ENCODE measurements around the gene NPAS4.
"Not testable (repeated sequence)": the region's sequence is repeated elsewhere in the genome, so short reads cannot be mapped to it uniquely, and the experiment has no call there.

NPAS4 gene

DNA sequence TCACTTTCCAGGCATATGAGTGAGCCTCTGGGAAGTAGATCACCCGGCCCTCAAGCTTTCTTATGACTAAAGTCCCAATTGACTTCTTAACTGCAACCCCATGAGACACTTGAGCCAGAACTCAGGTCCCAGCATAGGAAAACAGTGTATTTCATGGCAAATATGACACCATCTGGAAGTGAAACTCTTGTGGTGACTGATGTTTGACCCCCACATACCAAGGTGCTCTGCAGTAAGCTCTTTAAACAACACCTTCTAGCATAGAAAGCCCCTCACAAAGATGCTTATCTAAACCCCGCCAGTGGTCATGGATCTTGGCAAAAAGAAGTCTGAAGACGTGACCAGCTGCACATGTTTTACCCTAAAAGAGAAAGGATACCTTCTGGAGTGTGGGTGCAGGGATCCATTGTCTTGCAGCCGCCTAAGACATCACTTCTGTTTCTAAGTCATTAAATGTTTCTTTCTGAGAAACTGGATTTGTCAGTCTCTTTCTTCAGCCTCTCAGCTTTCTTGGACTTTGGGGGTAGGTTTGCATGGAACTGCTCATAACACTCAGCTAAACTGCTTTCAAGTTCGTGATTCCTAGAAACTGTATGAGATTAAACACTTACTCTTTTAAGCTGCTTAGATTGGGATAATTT, 38.4 kb downstream of the NPAS4 start:
- DNase-seq, result no peak

DNA sequence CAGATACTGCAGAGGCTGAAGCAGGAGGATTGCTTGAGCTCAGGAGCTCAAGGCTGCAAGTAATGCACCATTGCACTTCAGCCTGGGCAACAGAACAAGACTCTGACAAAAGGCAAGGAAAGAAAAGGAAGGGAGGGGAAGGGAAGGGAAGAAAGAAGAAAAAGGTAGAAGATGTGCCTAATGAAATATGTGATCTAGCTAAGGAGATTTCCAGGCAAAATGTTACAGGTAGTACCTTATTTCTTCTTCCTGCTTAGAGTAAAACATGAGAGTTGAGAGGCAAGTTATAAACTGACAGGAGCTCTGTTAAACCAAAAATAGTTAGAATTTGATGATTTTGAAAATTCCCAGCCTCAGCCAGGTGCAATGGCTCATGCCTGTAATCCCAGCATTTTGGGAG, 41.2 kb downstream of the NPAS4 start:
- DNase-seq, result no peak

DNA sequence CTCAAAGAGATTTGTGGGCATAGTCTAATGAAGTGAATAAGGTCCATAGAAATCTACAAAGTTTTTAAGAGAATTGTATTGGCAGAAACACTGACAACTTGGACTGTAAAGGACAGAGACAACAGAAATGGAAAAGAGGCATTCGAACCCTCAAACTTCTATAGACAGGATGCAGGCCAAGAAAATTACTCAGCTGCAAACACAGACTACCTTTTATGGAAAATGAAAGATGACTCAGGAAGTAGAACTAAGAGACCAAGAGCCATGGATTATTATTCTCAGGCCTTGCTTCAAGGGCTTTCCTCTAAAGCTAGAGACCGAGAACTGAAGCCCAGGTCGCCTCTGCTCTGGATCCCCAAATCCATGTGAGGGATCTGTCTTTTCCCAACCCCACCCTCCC, 42.1 kb downstream of the NPAS4 start:
- DNase-seq, result no peak

DNA sequence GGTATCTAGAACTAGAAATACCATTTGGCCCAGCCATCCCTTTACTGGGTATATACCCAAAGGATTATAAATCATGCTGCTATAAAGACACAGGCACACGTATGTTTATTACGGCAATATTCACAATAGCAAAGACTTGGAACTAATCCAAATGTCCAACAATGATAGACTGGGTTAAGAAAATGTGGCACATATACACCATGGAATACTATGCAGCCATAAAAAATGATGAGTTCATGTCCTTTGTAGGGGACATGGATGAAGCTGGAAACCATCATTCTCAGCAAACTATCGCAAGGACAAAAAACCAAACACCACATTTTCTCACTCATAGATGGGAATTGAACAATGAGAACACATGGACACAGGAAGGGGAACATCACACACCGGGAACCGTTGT, 43.3 kb downstream of the NPAS4 start:
- not testable (repeated sequence) for DNase-seq

DNA sequence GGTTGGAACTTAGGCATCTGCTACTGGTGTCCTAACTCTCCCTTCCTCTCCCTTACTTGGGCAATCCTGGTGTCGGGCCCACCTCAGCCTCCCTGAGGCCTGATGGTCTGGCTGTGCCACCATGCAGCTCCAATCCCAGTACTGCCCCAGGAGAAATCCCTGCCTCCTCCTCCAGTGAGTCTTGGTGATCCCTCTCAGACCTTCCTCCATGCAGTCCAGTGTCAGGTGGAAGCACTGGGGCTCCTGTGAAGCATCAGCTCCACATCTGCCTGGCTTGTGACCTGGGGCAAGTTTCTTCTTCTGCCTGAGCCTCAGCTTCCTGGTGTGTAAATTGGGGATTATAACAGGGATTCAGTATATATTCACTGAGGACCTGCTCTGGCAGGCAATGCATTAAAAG, 44.1 kb downstream of the NPAS4 start:
- DNase-seq, result no peak

DNA sequence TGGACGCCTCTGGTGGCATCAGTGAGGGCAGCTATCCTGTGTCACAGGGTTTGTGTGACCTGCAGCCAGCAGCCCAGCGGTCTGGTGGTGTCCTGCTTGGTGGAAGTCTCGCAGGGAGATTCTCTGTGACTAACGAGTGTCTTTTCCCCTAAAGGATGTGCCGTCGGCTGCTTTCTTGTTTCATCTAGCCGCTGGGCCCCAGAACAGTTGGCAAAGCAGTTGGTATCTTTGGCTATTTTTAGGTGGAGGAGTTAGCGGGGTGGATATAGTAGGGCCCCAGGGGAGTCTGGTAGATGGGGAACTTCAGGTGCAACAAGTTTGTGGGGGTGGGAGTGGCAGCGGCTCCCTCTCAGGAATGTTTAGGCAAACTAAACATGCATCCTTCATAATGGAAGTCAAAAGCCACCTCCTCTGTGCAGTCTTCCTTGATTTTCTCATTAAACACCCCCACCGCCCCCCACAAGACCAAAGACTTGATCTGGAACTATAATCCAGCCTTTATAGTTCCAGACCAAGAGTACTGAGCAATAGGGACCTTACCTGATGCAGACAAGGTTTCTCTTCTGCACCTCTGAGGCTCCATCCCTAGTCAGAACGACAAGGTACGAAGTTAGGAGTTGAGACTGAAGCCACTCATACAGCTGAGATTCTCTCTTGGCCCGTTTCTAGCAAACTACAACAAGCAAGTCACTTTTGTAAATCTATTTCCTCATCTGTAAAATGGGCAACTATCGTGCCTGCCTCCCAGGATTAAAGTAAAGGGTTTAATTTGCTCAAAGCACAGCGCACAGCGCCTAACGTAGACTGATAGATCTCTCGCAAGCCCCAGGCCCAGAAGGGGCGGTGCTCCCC, 44.8 kb downstream of the NPAS4 start:
- DNase-seq, result no peak

DNA sequence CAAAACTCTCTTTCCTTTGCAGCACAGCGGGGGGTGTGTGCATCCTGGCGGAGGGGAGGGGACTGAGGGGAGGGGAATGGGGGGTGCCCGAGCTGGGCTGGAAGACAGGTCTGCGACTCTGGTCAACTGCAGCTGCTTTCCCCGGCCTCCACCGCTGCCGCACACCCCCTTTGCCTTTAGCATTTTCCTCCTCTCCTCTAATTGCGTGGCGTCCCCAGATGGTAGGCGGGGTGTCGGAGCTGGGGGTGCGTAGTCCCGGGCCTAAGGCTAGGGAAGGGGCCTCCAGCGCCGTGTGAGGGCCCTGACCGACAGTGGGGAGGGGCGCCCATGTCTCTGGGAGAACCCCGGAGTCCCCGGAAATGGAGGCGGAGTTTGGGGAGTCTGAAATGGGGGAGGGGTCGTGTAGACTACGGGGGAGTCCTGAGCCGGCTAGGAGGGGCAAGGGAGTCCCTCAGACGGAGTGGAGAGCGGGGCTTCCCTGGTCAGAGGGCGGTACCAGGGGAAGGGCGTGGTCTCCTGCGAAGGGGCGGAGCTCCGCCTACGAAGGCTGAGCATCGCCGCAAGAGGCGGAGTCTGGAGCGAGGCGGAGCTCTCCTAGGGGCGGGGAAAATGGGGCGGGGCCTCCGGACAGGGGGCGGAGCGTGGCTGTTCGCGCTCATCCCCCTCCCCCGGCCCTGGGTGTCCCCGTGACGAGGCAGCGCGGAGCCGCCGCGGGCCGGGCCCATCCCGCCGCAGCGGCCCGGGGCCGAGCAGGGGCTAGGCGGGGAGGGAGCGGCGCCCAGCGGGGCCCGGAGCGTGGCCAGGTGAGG, 45.6 kb downstream of the NPAS4 start, which contains the start of gene PELI3:
PELI3 (plus strand) TSS at position 681 of the 809 bp plus-strand sequence. CDS start 1,224 bp downstream, outside the sequence.
- peak; percentile 95 for DNase-seq

DNA sequence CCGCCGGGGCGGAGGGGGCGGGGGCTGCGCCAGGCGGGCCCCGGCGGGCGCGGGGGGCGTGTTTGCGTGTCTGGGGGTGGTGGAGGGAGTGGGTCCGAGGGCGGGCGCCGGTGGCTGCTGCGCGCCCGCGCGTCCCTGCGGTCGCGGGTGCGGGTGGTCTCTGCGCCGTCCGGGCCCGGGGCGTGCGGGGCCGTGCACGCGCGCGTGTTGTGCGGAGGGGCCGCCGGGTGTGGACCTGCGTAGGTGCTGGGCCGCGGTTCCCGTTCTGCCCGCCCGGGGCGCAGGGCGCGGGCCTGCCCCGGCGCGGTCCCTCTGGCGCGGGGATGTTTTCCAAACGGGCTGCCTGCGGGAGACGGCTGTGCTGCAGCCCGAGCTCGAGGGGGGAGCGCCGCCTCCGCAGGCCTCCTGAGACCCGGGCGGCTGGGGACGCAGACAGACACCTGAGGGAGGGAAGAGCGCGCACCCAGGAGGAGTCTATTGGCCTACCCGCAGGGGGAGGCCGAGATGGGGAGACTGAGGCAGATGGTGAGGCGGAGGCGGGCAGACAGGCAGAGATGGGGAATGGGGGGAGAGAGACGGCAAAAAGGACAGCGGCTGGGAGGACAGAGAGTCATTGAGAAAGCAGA, 46.3 kb downstream of the NPAS4 start:
- DNase-seq, result no peak

DNA sequence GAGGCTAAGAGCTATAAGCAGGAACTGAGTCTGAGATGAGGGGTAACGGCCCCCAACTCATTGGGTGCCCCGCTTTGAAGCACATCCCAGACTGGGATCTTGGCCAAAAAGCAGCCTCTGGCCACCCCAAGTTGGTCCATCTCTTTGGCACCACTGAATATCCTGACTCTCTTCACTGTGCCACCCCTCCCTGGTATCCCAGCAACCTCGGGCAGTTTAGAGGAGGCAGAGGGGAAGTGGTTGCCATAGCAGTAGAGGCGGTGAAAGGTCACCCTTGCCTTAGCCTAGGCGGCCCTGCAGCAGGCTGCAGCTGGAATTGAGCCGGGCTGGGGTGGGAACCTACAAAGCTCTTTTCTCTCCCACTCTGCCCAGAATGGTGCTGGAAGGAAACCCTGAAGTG, 46.9 kb downstream of the NPAS4 start:
- no peak for DNase-seq

DNA sequence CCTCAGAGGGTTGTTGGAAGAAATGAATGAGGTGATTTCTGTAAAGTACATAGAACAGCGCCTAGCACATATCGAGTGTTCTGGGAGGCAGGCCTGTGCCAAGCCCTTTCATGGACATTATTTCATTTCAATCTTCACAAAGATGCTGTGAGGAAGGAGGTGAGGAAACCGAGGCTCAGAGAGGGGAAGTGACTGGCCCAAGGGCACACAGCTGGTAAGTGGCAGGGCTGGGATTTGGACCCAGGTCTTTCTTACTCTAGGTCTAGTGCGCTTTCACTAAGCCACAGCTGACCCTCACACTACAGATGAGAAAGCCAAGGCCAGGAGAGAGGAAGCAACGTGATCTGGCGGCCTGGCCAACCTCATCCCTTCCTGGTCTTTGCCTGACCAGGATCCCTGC, 47.9 kb downstream of the NPAS4 start:
- DNase-seq, result no peak

DNA sequence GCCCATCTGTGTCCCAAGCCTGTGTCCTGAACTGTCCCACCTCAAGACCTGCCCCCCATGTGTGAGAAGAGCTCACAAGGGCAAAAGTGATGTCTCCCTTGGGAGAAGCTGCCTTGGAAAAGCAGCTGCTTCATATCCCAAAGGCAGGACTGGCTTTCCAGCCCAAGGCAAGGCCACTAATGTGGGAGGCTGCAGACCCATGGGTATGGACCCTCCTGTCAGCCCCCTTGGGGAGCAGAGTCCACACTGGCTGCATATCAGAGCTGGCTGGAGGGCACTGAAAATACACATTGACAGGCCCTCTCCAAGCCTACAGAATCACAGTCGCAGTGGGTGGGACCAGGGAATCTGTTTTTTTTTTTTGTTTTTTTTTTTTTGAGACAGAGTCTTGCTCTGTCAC, 48.6 kb downstream of the NPAS4 start:
- no peak for DNase-seq

DNA sequence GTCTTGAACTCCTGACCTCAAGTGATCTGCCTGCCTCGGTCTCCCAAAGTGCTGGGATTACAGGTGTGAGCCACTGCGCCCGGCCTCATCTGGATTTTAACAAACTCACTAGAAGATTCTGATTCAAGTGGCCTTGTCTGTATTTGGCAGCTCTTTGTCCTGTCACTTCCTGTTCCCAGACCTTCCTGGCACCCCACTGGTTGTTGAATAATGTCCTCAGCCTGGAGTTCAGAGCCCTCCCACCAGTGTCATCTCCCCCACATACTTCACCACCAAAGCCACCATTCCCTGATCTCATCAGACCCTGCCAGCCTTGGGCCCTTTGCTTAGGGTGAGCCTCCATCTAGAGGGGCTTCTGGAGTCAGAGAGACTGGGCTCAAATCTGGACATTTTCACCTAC, 49.2 kb downstream of the NPAS4 start:
- DNase-seq, result no peak

DNA sequence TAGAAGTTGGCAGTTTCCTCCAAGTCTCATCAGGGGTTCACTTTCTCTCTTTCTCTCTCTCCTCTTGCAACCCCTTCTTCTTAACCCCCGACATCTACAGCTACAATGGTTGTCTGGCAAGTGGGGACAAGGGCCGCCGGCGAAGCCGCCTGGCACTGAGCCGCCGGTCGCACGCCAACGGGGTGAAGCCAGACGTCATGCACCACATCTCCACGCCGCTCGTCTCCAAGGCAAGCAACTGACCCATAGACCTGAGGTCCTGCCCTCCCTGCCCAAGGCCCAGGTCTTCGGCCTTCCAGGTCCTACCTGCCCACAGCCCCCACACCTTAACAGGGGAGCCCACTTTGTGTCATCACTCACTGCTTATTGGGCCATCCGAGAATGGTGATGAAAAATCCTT, 50.3 kb downstream of the NPAS4 start:
- DNase-seq, result no peak

DNA sequence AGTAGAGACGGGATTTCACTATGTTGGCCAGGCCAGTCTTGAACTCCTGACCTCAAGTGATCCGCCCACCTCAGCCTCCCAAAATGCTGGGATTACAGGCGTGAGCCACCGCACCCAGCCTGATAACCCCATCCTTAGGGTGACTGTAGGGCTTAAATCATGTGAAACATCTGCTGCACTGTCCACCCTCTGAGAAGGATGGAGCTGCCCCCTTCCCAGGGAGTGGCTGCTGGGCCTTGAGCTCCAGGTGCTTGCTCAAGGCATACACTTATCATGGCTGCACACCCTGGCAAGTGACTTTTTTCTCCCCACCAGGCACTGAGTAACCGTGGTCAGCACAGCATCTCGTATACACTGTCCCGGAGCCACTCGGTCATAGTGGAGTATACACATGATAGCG, 51.2 kb downstream of the NPAS4 start:
- DNase-seq, result no peak

DNA sequence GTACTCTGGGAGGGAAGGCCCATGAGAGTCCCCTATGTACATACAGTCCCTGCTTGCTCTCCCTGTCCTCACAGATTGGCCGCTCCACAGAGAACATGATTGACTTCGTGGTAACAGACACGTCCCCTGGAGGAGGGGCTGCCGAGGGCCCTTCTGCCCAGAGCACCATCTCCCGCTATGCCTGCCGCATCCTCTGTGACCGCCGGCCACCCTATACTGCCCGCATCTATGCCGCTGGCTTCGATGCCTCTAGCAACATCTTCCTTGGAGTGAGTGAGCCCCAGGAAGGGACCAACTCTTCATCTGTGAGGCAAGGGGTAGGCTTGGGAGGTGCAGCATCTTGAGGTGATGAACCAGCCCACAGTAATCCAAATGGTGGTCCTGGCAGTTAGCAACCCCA, 52.3 kb downstream of the NPAS4 start:
- no peak for DNase-seq

DNA sequence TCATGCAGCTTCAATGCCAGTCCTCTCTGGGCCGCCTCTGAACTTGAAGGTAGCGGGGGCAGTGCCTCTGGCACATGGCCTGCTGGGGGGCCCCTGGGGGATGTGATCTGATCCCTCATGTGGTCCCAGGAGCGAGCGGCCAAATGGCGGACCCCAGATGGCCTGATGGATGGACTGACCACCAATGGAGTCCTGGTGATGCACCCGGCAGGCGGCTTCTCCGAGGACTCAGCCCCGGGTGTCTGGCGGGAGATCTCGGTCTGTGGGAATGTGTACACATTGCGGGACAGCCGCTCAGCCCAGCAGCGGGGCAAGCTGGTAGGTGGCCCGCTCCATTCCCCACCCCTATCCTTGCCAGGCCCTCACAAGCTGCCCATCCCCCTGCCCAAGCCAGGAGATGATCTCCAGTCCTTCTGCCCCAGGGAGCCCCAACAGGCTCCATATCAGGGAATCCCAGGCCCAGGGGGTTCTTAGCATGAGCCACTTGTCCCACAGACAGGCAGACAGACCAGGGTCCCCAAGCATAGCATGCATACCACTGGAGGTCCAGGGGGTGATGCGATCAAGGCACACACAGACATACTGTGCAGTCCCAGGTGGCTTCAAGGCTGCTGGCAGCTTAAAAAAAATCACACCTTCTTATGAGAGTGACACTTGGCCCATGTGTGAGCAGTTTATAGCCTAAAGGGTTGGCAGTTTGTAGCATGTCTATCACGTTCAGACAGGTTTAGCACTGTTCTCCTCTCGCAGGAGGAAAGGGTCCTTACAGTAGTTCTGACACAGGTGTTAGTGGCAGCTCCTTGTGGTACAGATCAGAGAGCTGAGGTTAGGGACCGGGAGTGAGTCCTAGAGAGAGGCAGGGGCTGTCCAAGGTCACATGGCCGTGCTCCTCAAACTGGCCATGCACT, 53.0 kb downstream of the NPAS4 start:
- DNase-seq, result no peak

DNA sequence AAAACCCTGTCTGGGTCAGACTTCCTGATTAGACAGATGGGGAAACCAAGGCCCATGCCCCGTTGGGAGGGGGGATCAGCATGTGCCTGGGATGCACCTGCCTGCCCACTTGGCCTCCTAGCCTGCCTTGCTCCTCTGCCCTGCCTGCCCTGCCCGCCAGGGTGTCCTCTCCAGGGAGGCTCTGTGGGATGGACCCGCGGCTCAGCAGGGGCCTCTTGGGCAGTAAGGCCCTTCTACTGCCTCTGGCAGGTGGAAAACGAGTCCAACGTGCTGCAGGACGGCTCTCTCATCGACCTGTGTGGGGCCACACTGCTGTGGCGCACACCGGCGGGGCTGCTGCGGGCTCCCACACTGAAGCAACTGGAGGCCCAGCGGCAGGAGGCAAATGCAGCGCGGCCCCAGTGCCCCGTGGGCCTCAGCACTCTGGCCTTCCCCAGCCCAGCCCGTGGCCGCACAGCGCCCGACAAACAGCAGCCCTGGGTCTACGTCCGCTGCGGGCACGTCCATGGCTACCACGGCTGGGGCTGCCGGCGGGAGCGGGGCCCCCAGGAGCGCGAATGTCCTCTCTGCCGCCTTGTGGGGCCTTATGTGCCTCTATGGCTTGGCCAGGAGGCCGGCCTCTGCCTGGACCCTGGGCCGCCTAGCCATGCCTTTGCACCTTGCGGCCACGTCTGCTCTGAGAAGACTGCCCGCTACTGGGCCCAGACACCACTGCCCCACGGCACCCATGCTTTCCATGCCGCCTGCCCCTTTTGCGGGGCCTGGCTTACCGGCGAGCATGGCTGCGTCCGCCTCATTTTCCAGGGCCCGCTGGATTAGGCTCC, 54.7 kb downstream of the NPAS4 start:
- DNase-seq, result no peak

All from midbrain (tissue), 1 donor.